Heart left ventricle (tissue), 16 donors: ENCODE measurements around the gene EYA4. TPM values are rescaled to one million over a fixed set of nuclear protein-coding genes. Genes with fewer than 3 reads are reported as not detected.

Experiments used
- ATAC-seq, 4 donors: fragments of 200-7000 bp; cut with Tn5 transposase; one replicate each; pipeline ENCODE4 v1.9.1; 2020 to 2022; ENCODE audit warnings: moderate library complexity in 4 of 4, mild to moderate bottlenecking in 3 of 4, moderate number of reproducible peaks in 1 of 4
- DNase-seq, 5 donors: peaks; one replicate each; pipeline ENCODE4 v3.0.0-alpha.2; 2020
- H3K27ac ChIP-seq, 12 donors: fragments of 200-600 bp; sonication (generic) in 4 of 12; one replicate each; pipeline versions ENCODE4 v1.5.0 to v1.8.0; 2016 to 2022; ENCODE audit warnings: mild to moderate bottlenecking in 2 of 12
- H3K27me3 ChIP-seq, 9 donors: fragments of 200-600 bp; sonication (generic) in 2 of 9; one replicate each; pipeline versions ENCODE4 v1.5.1 to v1.8.0; 2016 to 2022; ENCODE audit warnings: mild to moderate bottlenecking in 3 of 9
- H3K36me3 ChIP-seq, 9 donors: fragments of 200-600 bp; sonication (generic) in 2 of 9; one replicate each; pipeline versions ENCODE4 v1.5.0 to v1.8.0; 2018 to 2022; ENCODE audit warnings: mild to moderate bottlenecking in 2 of 9
- H3K4me1 ChIP-seq, 12 donors: fragments of 200-600 bp; sonication (generic) in 4 of 12; one replicate each; pipeline versions ENCODE4 v1.5.0 to v1.8.0; 2016 to 2022; ENCODE audit warnings: mild to moderate bottlenecking in 3 of 12
- H3K4me3 ChIP-seq, 12 donors: fragments of 200-600 bp; sonication (generic) in 4 of 12; one replicate each; pipeline versions ENCODE4 v1.5.0 to v1.8.0; 2017 to 2022; ENCODE audit warnings: mild to moderate bottlenecking in 9 of 12, moderate library complexity in 4 of 12
- H3K9me3 ChIP-seq, 12 donors: fragments of 200-600 bp; sonication (generic) in 4 of 12; one replicate each; pipeline versions ENCODE4 v1.5.0 to v1.8.0; 2016 to 2022; ENCODE audit warnings: mild to moderate bottlenecking in 1 of 12
- POLR2A ChIP-seq, 2 donors: fragments of 450-650 bp; IDR thresholded peaks; one replicate each; pipeline ENCODE4 v1.6.1; 2017; ENCODE audit warnings: antibody characterized with exemption in 2 of 2, mild to moderate bottlenecking in 2 of 2, moderate library complexity in 2 of 2
- WGBS, 4 donors: extraction: QIAGEN DNeasy Blood & Tissue Kit in 2 of 4; methylation state at CpG; one replicate each; pipeline versions ENCODE4 v1.1.5 to v1.1.7; 2013 to 2018; 5-methylcytosine and 5-hydroxymethylcytosine counted together
- intact Hi-C, 10 donors: fragments of 100-400 bp; cut with DNase I; formaldehyde crosslinking; loops; one replicate each; pipeline versions ENCODE4 v1.11.1 to v1.14.2; 2022
- polyA plus RNA-seq, 2 donors: library from polyadenylated mRNA; stranded (reverse); fragments of 200-250 nt; gene quantifications; one replicate each; pipeline ENCODE4 v1.2.3, GENCODE V29; 2013
- total RNA-seq, 9 donors: library from RNA; depleted of rRNA in 2 of 9; stranded (reverse); fragments of >200 nt in 2 of 9; fragmentation: NEBNext Ultra II Directional in 3 of 9; extraction: Animal tissue kit (Norgen Biotek cat#: 25700) in 3 of 9; gene quantifications; one replicate each; pipeline versions ENCODE4 v1.1.0 to v1.2.4, GENCODE V29; 2016 to 2023
- TF ChIP-seq, protein P1 (sequence below), 12 donors: fragments of 200-600 bp; sonication (generic) in 4 of 12; IDR thresholded peaks; one replicate each; pipeline versions ENCODE4 v1.5.0 to v1.8.0; 2018 to 2022; ENCODE audit warnings: antibody characterized with exemption in 12 of 12, mild to moderate bottlenecking in 5 of 12
- donor health status: ischemic (EF 13 %, LVEDD 7.1; RV severe dilation, severe dysfunction).
- donor health status: healthy with polysubstance abuse.
- donor health status: DM: no; HTN: yes; CAD: no.
- donor health status: DM: no; HTN: no; CAD: no.
- donor health status: ischemic (EF 25% LVEDD 6.9; RV normal size, moderate dysfunction).
- donor health status: ischemic (EF 25% LVEDD 5.7; RV mildly dilated, moderate dysfunction).
- donor health status: healthy.
- donor health status: DM: yes; HTN: yes; CAD: no.
- donor health status: ischemic (EF 35%, LVEDD 5.7; RV mildly dilated, moderate dysfunction).
- donor health status: nonischemic (EF 11% LVEDD 7.7; RV severe dilation, severe dysfunction).
- donor health status: DM: yes; HTN: yes; CAD: no.
- donor health status: PGD.
- donor health status: ischemic (EF 29% LVEDD 5.4; RV normal size, mild dysfunction).
- donor health status: nonischemic (EF 23%, LVEDD 6.1; RV moderate dilation, normal function).

EYA4 gene
- total and polyA plus RNA-seq, 11 donors = 3.6 to 29.6 (median 21.7) TPM

DNA sequence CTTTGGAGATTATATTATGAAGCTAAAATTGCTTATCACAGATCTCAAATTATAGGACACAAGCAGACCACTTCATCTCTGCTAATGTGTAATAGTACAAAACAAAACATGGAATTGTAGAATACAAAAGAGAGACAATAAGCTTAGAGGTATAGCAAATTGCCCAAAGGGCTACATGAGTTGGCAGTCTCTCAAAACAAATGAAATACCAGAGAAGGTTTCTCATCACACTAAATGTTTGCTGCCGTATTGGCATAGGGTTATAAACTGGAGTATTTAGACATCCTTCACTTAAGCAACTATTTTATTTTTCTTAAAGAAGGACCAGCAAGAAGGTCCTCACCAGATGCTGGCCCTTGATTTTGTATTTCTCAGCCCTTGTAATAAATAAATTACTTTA lies 5.9 kb upstream of the EYA4 start:
- no peak for ATAC-seq
- H3K27me3 ChIP-seq = peaks cover 0 to 10% (median 0%) of the 10 kb centered on the region in 9 donors
- WGBS, 4 donors = 89 to 94% (median 93%) methylated on average over 1 of the region's 1 CpG
- no peak overlapping the region for H3K27ac ChIP-seq
- peaks cover 0 to 4% (median 0%) of the 10 kb centered on the region in 12 donors for H3K4me1 ChIP-seq
- no peaks in the 10 kb centered on the region for H3K36me3 ChIP-seq
- TF ChIP-seq, protein P1, sequence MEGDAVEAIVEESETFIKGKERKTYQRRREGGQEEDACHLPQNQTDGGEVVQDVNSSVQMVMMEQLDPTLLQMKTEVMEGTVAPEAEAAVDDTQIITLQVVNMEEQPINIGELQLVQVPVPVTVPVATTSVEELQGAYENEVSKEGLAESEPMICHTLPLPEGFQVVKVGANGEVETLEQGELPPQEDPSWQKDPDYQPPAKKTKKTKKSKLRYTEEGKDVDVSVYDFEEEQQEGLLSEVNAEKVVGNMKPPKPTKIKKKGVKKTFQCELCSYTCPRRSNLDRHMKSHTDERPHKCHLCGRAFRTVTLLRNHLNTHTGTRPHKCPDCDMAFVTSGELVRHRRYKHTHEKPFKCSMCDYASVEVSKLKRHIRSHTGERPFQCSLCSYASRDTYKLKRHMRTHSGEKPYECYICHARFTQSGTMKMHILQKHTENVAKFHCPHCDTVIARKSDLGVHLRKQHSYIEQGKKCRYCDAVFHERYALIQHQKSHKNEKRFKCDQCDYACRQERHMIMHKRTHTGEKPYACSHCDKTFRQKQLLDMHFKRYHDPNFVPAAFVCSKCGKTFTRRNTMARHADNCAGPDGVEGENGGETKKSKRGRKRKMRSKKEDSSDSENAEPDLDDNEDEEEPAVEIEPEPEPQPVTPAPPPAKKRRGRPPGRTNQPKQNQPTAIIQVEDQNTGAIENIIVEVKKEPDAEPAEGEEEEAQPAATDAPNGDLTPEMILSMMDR (IDR thresholded peaks at IDR 0.05) = no peak
- no peak for TF ChIP-seq POLR2A (IDR thresholded peaks at IDR 0.05)
- intact Hi-C loops = no loop called here
- H3K4me3 ChIP-seq = no peak overlapping the region
- no peaks in the 10 kb centered on the region for H3K9me3 ChIP-seq
- no peak for DNase-seq

- Histone ChIP-seq H3K27me3 (peaks cover 0 to 27% (median 6%) of the 10 kb centered on the region in 9 donors), H3K9me3 (no peaks in the 10 kb centered on the region), H3K4me1 (peaks cover 0 to 13% (median 0%) of the 10 kb centered on the region in 12 donors), H3K36me3 (no peaks in the 10 kb centered on the region), H3K27ac (no peak overlapping the region), H3K4me3 (no peak overlapping the region)
- ATAC-seq (no peak), DNase-seq (no peak)
- intact Hi-C loops = no loop called here
- 67 to 85% (median 72%) methylated on average over 1 of the region's 1 CpG for WGBS, 4 donors
- TF ChIP-seq, protein P1 (IDR thresholded peaks at IDR 0.05) = no peak
- no peak for TF ChIP-seq POLR2A (IDR thresholded peaks at IDR 0.05)
Measured at GRCh38 chr6:133236932-133237331, 4.2 kb upstream of the EYA4 start.

DNA sequence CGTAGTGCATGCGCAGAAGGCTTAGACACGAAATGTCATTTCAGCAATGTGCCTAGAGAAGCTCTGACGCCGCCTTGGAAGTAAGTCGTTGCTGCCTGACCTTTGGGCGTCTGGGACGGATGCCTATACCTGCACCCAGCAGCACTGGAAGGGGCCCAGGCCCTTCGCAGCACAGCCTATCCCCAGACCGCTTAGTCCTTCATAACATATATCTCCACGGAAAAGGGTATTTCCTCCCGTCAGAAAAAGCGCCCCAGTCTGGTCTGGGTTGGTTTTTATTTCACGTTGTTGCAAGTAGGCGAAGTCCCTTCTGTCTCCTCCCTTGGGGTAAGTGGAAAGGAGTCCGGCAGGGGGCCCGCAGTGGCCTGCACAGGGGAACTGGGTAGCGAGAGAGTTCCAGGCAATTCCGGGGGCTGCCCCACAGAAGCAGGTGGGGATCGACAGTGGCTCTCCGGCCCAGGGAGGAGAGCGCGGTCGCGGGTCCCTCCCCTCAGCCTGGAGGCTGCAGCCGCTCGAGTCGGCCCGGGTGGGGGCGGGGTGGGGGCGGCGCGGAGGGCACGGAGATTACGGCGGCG lies 559 bp upstream of the EYA4 start:
- Histone ChIP-seq H3K4me3 (peak overlapping the region; percentile 38 to 73 (median 62)), H3K4me1 (peaks cover 0 to 22% (median 0%) of the 10 kb centered on the region in 12 donors)
- intact Hi-C loops = loop anchor here in 6 of 10 donors (5.0 to 10.0 kb wide), 7 partner anchors 124 to 278 kb away; no protein-coding TSS in a partner anchor

More for the DNA sequence above, 559 bp upstream of the EYA4 start:
- DNase-seq = peak; percentile 11 to 67 (median 54)
- Histone ChIP-seq H3K36me3 (no peaks in the 10 kb centered on the region), H3K9me3 (no peaks in the 10 kb centered on the region), H3K27ac (peak overlapping the region; percentile 80 to 93 (median 82)), H3K27me3 (peaks cover 0 to 62% (median 15%) of the 10 kb centered on the region in 9 donors)
- 8 to 26% (median 13%) methylated on average over 14 to 37 of the region's 37 CpGs for WGBS, 4 donors
- TF ChIP-seq, protein P1 (IDR thresholded peaks at IDR 0.05) = peak in 2 of 12 donors; percentile 9 to 16
- TF ChIP-seq POLR2A (IDR thresholded peaks at IDR 0.05) = no peak
- ATAC-seq = peak; percentile 36 to 78 (median 68)
